Ascending aorta (tissue), 2 donors: Measurements from ENCODE around the gene HCN1. TPM values are rescaled to one million over a fixed set of nuclear protein-coding genes. Genes with fewer than 3 reads are reported as not detected.

Source experiments
- DNase-seq, 2 donors: peaks; one replicate each; pipeline ENCODE4 v3.0.0-alpha.2; 2019; ENCODE audit warnings: low spot score in 2 of 2
- H3K27ac ChIP-seq, 2 donors: fragments of 200-600 bp; sonication (generic); one replicate each; pipeline ENCODE4 v1.5.1; 2016 to 2017; ENCODE audit warnings: mild to moderate bottlenecking in 1 of 2
- H3K27me3 ChIP-seq: fragments of 200-600 bp; sonication (generic); one replicate; pipeline ENCODE4 v1.5.1; 2017
- H3K36me3 ChIP-seq, 2 donors: fragments of 200-600 bp; sonication (generic); one replicate each; pipeline ENCODE4 v1.5.1; 2016
- H3K4me1 ChIP-seq, 2 donors: fragments of 200-600 bp; sonication (generic); one replicate each; pipeline ENCODE4 v1.5.1; 2016 to 2017; ENCODE audit warnings: mild to moderate bottlenecking in 1 of 2
- H3K4me3 ChIP-seq, 2 donors: fragments of 200-600 bp; sonication (generic); one replicate each; pipeline ENCODE4 v1.5.1; 2016 to 2017; ENCODE audit warnings: mild to moderate bottlenecking in 1 of 2
- H3K9me3 ChIP-seq, 2 donors: fragments of 200-600 bp; sonication (generic); one replicate each; pipeline ENCODE4 v1.5.1; 2016
- CTCF ChIP-seq, 3 experiments: fragments of 200-600 bp in 2 of 3; fragments of 450-650 bp in 1 of 3; sonication (generic) in 2 of 3; IDR thresholded peaks; one replicate each; pipeline ENCODE4 v1.5.1; 2016 to 2019; ENCODE audit warnings: antibody characterized with exemption in 3 of 3, mild to moderate bottlenecking in 1 of 3, moderate library complexity in 1 of 3
- intact Hi-C: fragments of 100-400 bp; cut with DNase I; formaldehyde crosslinking; loops from one replicate; pipeline ENCODE4 v1.15.1; 2023
- total RNA-seq: library from RNA; depleted of rRNA; stranded (reverse); fragments of >200 nt; gene quantifications from one replicate; pipeline ENCODE4 v1.1.0, GENCODE V29; 2016

HCN1 gene
- total RNA-seq, 1 donor from 2014 or later = not detected

DNA sequence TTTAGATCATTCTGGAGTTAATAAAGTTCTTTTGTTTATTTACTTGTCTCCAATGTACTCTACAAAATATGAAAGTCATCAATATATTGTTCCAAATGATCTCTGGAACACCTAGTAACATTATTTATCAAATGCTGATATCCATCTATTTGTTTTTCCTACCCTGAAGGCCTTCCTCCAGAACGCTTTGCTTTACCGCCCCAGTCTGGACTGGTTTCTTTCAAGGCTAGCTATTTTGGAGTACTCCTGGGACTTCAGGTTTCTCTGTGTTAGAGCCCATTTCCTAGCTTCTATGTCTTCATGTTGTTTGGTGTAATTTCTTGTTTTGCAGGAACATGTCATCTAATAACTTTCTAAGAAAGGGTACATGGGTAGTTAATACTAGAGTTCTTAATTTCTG lies 9.6 kb downstream of the HCN1 start:
- no peaks in the 10 kb centered on the region for H3K27me3 ChIP-seq
- H3K4me1 ChIP-seq = no peaks in the 10 kb centered on the region
- intact Hi-C loops = no loop called here
- H3K9me3 ChIP-seq = no peaks in the 10 kb centered on the region
- H3K4me3 ChIP-seq = no peak overlapping the region
- H3K36me3 ChIP-seq = no peaks in the 10 kb centered on the region
- no peak for DNase-seq
- H3K27ac ChIP-seq = no peak overlapping the region
- no peak for TF ChIP-seq CTCF (IDR thresholded peaks at IDR 0.05)

GRCh38 chr5:45684118-45684517 lies 12.1 kb downstream of the HCN1 start:
- no peaks in the 10 kb centered on the region for H3K4me1 ChIP-seq
- no peaks in the 10 kb centered on the region for H3K27me3 ChIP-seq
- H3K36me3 ChIP-seq = no peaks in the 10 kb centered on the region
- no peak overlapping the region for H3K4me3 ChIP-seq
- no peak for DNase-seq
- TF ChIP-seq CTCF (IDR thresholded peaks at IDR 0.05) = no peak
- H3K27ac ChIP-seq = no peak overlapping the region
- intact Hi-C loops = no loop called here
- H3K9me3 ChIP-seq = no peaks in the 10 kb centered on the region

- intact Hi-C loops = no loop called here
- H3K9me3 ChIP-seq = no peaks in the 10 kb centered on the region
Measured at GRCh38 chr5:45680950-45681349, 15.2 kb downstream of the HCN1 start.

DNA sequence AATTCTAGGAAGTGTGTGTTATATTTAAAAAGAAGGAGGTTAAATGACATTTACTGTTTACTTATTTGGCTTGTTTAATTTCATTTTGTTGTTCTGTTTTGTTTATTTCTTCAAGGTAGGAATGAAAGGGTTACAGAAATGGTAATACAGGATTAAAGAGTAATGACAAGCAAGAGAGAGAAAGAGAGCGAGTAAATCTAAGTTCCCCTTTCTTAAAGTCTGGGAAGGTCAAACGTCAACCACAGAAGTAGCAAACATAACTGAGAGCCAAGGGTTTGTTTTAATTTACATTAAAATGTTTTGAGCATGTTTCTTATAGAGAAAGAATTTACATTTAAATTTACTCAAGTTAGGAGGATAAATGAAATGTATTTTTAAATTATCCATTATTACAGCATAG lies 18.7 kb downstream of the HCN1 start:
- H3K9me3 ChIP-seq = no peaks in the 10 kb centered on the region
- TF ChIP-seq CTCF (IDR thresholded peaks at IDR 0.05) = no peak
- intact Hi-C loops = no loop called here
- H3K27me3 ChIP-seq = no peaks in the 10 kb centered on the region
- no peaks in the 10 kb centered on the region for H3K36me3 ChIP-seq
- H3K27ac ChIP-seq = no peak overlapping the region
- H3K4me3 ChIP-seq = no peak overlapping the region
- no peak for DNase-seq
- no peaks in the 10 kb centered on the region for H3K4me1 ChIP-seq

More at GRCh38 chr5:45680950-45681349, 15.2 kb downstream of the HCN1 start:
- Histone ChIP-seq H3K27me3 (no peaks in the 10 kb centered on the region), H3K36me3 (no peaks in the 10 kb centered on the region), H3K4me3 (no peak overlapping the region), H3K4me1 (no peaks in the 10 kb centered on the region), H3K27ac (no peak overlapping the region)
- no peak for TF ChIP-seq CTCF (IDR thresholded peaks at IDR 0.05)
- DNase-seq = no peak

GRCh38 chr5:45672271-45672670 lies 23.9 kb downstream of the HCN1 start:
- Histone ChIP-seq H3K4me1 (no peaks in the 10 kb centered on the region), H3K27me3 (no peaks in the 10 kb centered on the region), H3K9me3 (no peaks in the 10 kb centered on the region), H3K36me3 (no peaks in the 10 kb centered on the region), H3K4me3 (no peak overlapping the region), H3K27ac (no peak overlapping the region)
- TF ChIP-seq CTCF (IDR thresholded peaks at IDR 0.05) = no peak
- intact Hi-C loops = no loop called here
- no peak for DNase-seq

DNA sequence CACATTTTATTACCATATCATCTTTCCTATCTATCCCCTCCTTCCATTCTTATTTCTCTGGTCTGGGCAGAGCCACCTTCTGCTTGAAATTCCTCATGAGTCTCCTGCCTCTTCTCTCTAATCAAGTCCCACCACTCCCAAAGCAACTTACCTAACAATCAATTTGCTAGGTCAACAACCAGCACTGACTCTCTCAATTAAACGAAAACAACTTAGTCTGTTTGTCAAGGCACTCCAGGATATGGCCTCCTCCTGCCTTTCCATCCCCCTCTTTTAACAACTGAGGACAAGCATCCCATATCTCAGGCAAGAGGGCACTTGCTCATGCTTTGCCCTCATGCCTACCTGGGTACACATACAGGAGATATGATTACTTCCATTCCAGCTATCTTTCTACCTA lies 47.4 kb downstream of the HCN1 start:
- Histone ChIP-seq H3K9me3 (no peaks in the 10 kb centered on the region), H3K4me3 (no peak overlapping the region), H3K27ac (no peak overlapping the region), H3K27me3 (no peaks in the 10 kb centered on the region), H3K4me1 (no peaks in the 10 kb centered on the region), H3K36me3 (no peaks in the 10 kb centered on the region)
- no peak for DNase-seq
- intact Hi-C loops = no loop called here
- no peak for TF ChIP-seq CTCF (IDR thresholded peaks at IDR 0.05)
